Esophagus squamous epithelium (tissue), 5 donors: Measurements from ENCODE around the gene GPRC5A. TPM values are rescaled to one million over a fixed set of nuclear protein-coding genes. Genes with fewer than 3 reads are reported as not detected.
A peak's percentile ranks its signal among the peaks of the same experiment; 100 is the strongest.

ENCODE experiments used
- DNase-seq: peaks from one replicate; lab custom pipeline; 2025; lab: John Stamatoyannopoulos, UW
- H3K27ac ChIP-seq, 4 donors: fragments of 200-600 bp; sonication (generic); one replicate each; pipeline ENCODE4 v1.5.1; 2016 to 2019; ENCODE audit warnings: mild to moderate bottlenecking in 1 of 4
- H3K27me3 ChIP-seq, 4 donors: fragments of 200-600 bp; sonication (generic); 1 replicate in 3 of 4; 2 replicates in 1 of 4; pipeline versions ENCODE4 v1.5.1 to v1.6.0; 2017 to 2021; ENCODE audit warnings: antibody characterized with exemption in 1 of 4
- H3K36me3 ChIP-seq, 3 donors: fragments of 200-600 bp; sonication (generic); one replicate each; pipeline ENCODE4 v1.5.1; 2016 to 2019
- H3K4me1 ChIP-seq, 3 donors: fragments of 200-600 bp; sonication (generic); one replicate each; pipeline ENCODE4 v1.5.1; 2017 to 2019
- H3K4me3 ChIP-seq, 4 donors: fragments of 200-600 bp; sonication (generic); 1 replicate in 3 of 4; 2 replicates in 1 of 4; pipeline ENCODE4 v1.5.1; 2016 to 2019; ENCODE audit warnings: mild to moderate bottlenecking in 2 of 4, moderate library complexity in 1 of 4
- H3K9me3 ChIP-seq, 3 donors: fragments of 200-600 bp; sonication (generic); one replicate each; pipeline ENCODE4 v1.5.1; 2016 to 2019
- CTCF ChIP-seq, 6 experiments: fragments of 450-650 bp in 4 of 6; fragments of 200-600 bp in 2 of 6; sonication (generic) in 2 of 6; IDR thresholded peaks; one replicate each; pipeline ENCODE4 v1.5.1; 2016 to 2019; ENCODE audit warnings: antibody characterized with exemption in 6 of 6, mild to moderate bottlenecking in 4 of 6, moderate library complexity in 4 of 6
- POLR2A ChIP-seq, 4 donors: fragments of 450-650 bp; IDR thresholded peaks; one replicate each; pipeline ENCODE4 v1.6.1; 2017; ENCODE audit warnings: antibody characterized with exemption in 4 of 4, mild to moderate bottlenecking in 4 of 4, moderate library complexity in 3 of 4
- WGBS, 2 donors: methylation state at CpG; one replicate each; pipeline ENCODE4 v1.1.5; 2018; 5-methylcytosine and 5-hydroxymethylcytosine counted together
- intact Hi-C: fragments of 100-400 bp; cut with DNase I; formaldehyde crosslinking; loops from one replicate; pipeline ENCODE4 v1.15.0; 2022
- total RNA-seq, 4 donors: library from RNA; depleted of rRNA; stranded (reverse); fragments of >200 nt; gene quantifications; one replicate each; pipeline ENCODE4 v1.1.0, GENCODE V29; 2016
- donor health status: DM: yes; HTN: yes; CAD: no.

Gene GPRC5A
- total RNA-seq, 4 donors from 2014 or later, result 3.9 to 18.5 (median 8.5) TPM

DNA sequence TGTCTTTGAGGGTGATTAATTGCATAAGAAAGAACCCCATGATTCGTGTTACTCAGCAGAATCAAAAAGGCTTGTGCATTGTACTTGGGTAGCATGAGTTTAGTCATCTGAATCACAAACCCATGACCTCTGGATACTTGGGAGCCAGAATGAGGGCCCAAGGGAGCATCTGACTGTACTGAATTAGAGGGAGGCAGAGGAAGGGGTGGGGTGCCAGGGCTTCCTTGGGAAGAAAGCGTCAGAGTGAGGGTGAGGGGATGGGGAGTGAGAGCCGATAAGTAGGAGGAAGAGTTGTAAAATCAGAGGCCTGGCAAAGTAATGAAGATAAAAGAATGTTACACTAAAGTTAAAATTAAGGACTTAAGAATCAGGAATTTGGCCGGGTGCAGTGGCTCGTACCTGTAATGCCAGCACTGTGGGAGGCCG lies 30.8 kb downstream of the GPRC5A start:
- TF ChIP-seq CTCF (IDR thresholded peaks at IDR 0.05) (no peak), POLR2A (IDR thresholded peaks at IDR 0.05) (no peak)
- no peaks in the 10 kb centered on the region for H3K27me3 ChIP-seq
- H3K36me3 ChIP-seq, result no peaks in the 10 kb centered on the region
- intact Hi-C loops, result no loop called here
- 53 to 60% methylated on average over 6 of the region's 6 CpGs for WGBS, 2 donors
- no peak overlapping the region for H3K4me3 ChIP-seq
- peak overlapping the region in 1 of 4 donors; percentile 21 for H3K27ac ChIP-seq
- H3K9me3 ChIP-seq, result no peaks in the 10 kb centered on the region
- DNase-seq, result no peak
- peaks cover 0 to 17% (median 11%) of the 10 kb centered on the region in 3 donors for H3K4me1 ChIP-seq

- no peak overlapping the region for H3K27ac ChIP-seq
- no peak for TF ChIP-seq POLR2A (IDR thresholded peaks at IDR 0.05)
- no peak for TF ChIP-seq CTCF (IDR thresholded peaks at IDR 0.05)
- H3K36me3 ChIP-seq, result no peaks in the 10 kb centered on the region
- no peak overlapping the region for H3K4me3 ChIP-seq
- H3K9me3 ChIP-seq, result no peaks in the 10 kb centered on the region
- no peak for DNase-seq
- WGBS, 2 donors, result 91 to 92% methylated on average over 7 of the region's 7 CpGs
- no peaks in the 10 kb centered on the region for H3K27me3 ChIP-seq
- H3K4me1 ChIP-seq, result peaks cover 0 to 18% (median 11%) of the 10 kb centered on the region in 3 donors
- intact Hi-C loops, result no loop called here
Measured at GRCh38 chr12:12922978-12923377, 31.6 kb downstream of the GPRC5A start.

DNA sequence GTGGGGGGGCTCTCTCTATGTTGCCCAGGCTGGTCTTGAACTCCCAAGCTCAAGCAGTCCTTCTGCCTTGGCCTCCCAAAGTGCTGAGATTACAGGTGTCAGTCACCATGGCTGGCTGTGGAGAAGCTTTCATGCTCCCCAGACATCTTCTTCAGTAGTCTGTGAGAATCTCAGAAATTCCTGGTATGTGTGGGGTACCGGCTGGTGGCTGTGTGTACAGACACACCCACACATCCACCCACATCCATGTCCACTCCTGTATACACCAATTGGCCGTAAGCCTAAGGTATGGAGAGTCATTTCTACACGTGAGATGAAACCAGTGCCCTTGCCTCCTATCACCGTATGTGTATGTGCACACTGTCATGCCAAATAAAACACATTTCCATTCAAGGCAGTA lies 32.8 kb downstream of the GPRC5A start:
- no peak for DNase-seq
- Histone ChIP-seq H3K4me1 (peaks cover 0 to 18% (median 11%) of the 10 kb centered on the region in 3 donors), H3K27ac (no peak overlapping the region), H3K9me3 (no peaks in the 10 kb centered on the region), H3K36me3 (no peaks in the 10 kb centered on the region), H3K4me3 (no peak overlapping the region), H3K27me3 (no peaks in the 10 kb centered on the region)
- 71 to 81% methylated on average over 4 of the region's 4 CpGs for WGBS, 2 donors
- intact Hi-C loops, result no loop called here
- TF ChIP-seq POLR2A (IDR thresholded peaks at IDR 0.05) (no peak), CTCF (IDR thresholded peaks at IDR 0.05) (no peak)

- intact Hi-C loops, result no loop called here
- Histone ChIP-seq H3K9me3 (no peaks in the 10 kb centered on the region), H3K4me3 (no peak overlapping the region), H3K27me3 (no peaks in the 10 kb centered on the region), H3K4me1 (peaks cover 0 to 18% (median 11%) of the 10 kb centered on the region in 3 donors), H3K27ac (no peak overlapping the region), H3K36me3 (peaks cover 0 to 6% (median 0%) of the 10 kb centered on the region in 3 donors)
- TF ChIP-seq POLR2A (IDR thresholded peaks at IDR 0.05) (no peak), CTCF (IDR thresholded peaks at IDR 0.05) (no peak)
- no peak for DNase-seq
- WGBS, 2 donors, result 0 to 26% methylated on average over 1 of the region's 1 CpG
Measured at GRCh38 chr12:12925388-12925787, 34.0 kb downstream of the GPRC5A start.

DNA sequence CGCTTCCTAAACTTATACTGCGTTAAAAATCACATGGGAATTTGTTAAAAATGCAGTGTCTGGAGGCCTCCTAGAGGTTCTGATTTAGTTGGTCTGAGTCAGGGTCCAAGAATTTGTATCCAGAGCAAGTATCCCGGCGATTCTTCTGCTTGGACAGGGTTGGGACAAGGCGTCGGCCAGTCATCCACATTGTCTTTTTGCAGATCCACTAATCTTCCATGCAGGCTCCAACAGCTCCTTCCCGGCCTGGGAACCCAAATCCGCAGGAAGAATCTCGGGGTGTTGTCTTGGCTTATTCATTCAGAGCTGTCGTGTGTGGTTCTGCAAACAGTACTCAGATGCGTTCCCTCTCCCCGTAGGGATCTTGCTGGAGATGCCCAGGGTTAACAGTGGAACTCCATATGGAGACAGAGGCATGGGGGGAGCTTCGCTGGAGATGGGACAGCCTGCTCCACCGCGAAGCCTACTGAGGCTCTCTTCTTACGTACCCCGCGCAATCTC lies 35.3 kb downstream of the GPRC5A start:
- no peak for TF ChIP-seq POLR2A (IDR thresholded peaks at IDR 0.05)
- no peak for TF ChIP-seq CTCF (IDR thresholded peaks at IDR 0.05)
- Histone ChIP-seq H3K27me3 (no peaks in the 10 kb centered on the region), H3K9me3 (no peaks in the 10 kb centered on the region), H3K4me3 (no peak overlapping the region), H3K27ac (peak overlapping the region in 1 of 4 donors; percentile 76), H3K4me1 (peaks cover 0 to 18% (median 11%) of the 10 kb centered on the region in 3 donors), H3K36me3 (peaks cover 0 to 6% (median 0%) of the 10 kb centered on the region in 3 donors)
- DNase-seq, result no peak
- WGBS, 2 donors, result 54 to 70% methylated on average over 13 to 14 of the region's 18 CpGs
- intact Hi-C loops, result no loop called here
